A549 (cell line): ENCODE results near the gene UBAP1.

Experiments
- CEBPB ChIP-seq, 2 experiments: fragments of >200 bp in 1 of 2; sonication (Bioruptor Twin) in 1 of 2; formaldehyde crosslinking in 1 of 2; IDR thresholded peaks; 2 replicates each; pipeline ENCODE4 v1.6.1; 2012 to 2016
- MAX ChIP-seq: IDR thresholded peaks from 2 replicates; pipeline ENCODE4 v1.6.1; 2012
- MAZ ChIP-seq: fragments of 150-350 bp; IDR thresholded peaks from 2 replicates; pipeline ENCODE4 v1.6.1; 2014; ENCODE audit warnings: antibody characterized with exemption, low read depth, low read length, borderline replicate concordance
- POLR2A ChIP-seq: IDR thresholded peaks from 2 replicates; pipeline ENCODE4 v1.6.1; 2012; ENCODE audit warnings: mild to moderate bottlenecking, low read length

- TF ChIP-seq CEBPB (IDR thresholded peaks at IDR 0.05) (no peak), MAZ (no peak), POLR2A (no peak), MAX (no peak)
Observed at GRCh38 chr9:34176089-34176488, 2.8 kb upstream of the UBAP1 start.
